LoVo (cell line): ENCODE measurements around the gene PRELP.
"Not testable (repeated sequence)": the region's sequence is repeated elsewhere in the genome, so short reads cannot be mapped to it uniquely, and the experiment has no call there.

Experiments
- DNase-seq: peaks from one replicate; pipeline ENCODE4 v3.0.0-alpha.2; 2016; ENCODE audit warnings: low spot score

Gene PRELP

DNA sequence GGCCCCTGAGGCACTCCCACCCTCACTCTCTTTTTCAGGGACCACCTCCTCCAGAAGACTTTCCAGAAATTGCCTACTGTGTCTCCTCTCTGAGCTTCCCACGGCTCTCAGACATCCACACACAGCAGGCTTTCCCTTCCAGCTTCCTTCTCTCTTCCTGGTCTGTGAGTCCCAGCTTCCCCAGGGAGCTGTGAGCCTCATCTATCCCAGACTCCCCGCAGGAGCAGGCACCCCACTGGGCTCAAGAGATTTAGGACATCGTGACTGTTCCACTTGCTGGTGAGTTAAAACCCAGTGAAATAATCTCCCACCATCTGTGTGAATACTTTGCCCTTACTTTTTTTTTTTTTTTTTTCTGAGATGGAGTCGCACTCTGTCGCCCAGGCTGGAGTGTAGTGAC is 22.0 kb upstream of the PRELP start:
- no peak for DNase-seq

DNA sequence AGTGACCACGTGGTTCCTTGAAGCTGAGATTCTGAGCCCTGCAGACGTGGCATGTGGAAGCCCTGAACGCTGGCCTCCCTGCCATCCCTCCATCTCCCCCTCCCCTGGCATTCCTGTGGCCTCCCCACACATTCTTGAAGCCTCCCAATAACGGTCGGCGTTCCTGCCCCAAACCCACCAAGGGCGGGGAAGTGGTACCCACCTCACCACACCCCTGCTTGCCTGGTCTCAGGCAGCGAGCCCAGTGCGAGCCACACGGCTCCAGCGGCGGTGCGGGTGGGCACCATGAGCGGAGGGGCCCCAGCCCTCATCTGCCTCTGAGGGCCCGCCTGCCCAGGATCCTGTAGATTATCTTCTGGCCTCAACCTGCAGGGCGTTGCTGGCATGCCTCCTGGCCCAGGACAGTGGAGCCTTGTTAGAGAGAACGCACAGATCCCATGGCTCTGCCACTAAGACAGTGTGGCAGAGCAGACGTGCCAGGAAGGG is 20.6 kb upstream of the PRELP start:
- DNase-seq, result no peak

GRCh38 chr1:203455706-203456105 is 19.9 kb upstream of the PRELP start:
- no peak for DNase-seq

- no peak for DNase-seq
These were observed 19.0 kb upstream of the PRELP start for GRCh38 chr1:203456577-203456976.

- no peak for DNase-seq
These were observed 17.5 kb upstream of the PRELP start for GRCh38 chr1:203458078-203458477.

- no peak for DNase-seq
These were observed 15.9 kb upstream of the PRELP start for GRCh38 chr1:203459671-203460201.

GRCh38 chr1:203461717-203462116 is 13.9 kb upstream of the PRELP start:
- no peak for DNase-seq

DNA sequence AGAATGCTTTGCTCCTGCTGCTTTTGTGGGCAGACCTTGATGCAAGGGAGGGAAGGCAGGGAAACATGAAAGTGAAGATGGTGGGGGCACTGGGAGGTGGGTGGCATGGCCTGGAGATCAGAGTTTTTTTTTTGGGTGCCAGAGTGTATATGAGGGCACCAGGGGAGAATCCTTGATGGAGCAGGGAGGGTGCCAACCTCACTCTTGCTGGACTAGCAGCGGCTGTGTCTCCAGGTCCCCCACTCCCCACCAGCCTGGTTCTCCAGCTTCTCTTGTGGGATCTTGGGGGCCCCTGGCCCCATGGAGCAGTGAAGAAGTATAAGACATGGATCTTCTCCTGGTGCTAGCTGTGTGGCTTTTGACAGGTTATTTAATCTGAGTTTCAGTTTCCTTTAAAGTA is 13.5 kb upstream of the PRELP start:
- DNase-seq, result no peak

DNA sequence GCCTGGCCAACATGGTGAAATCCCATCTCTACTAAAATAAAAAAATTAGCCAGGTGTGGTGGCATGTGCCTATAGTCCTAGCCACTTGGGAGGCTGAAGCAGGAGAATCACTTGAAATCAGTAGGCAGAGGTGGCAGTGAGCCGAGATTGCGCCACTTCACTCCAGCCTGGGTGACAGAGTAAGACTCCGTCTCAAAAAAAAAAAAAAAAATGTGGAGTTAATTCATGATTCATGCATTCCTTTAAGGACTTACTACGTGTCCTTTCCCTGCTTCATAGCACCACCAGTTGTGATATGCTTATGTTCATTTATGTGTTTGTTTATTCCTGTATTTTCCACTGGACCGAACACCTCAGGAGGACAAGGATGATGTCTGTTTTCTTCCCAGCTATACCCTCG is 12.7 kb upstream of the PRELP start:
- no peak for DNase-seq

DNA sequence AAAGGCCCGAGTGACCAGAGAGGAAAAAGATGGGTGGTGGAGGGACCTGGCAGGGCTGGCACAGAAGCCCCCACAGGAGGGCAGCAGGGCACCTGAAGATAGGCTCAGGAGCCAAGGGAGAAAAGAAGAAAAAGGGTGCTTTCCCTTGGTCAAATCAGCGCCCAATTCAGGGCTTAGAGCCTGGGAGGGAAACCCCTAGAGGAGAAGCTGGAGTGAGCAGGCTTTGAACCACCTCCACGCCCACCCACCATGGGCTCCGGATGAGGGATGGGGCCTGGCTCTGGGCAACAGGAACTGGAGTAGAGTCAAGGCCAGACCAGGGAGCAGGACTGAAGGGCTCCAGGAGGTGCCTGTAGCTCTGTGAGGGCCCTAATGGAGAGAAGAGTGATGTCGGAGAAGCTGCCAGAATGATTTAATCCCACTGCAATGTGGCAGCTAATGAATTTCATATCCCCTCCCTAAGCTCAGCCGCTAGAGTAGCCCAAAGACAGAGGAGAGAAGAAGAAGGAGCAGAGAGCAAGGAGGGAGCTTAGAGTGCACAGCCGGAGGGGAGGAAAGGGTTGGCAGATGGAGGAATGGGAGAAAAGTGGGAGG is 12.0 kb upstream of the PRELP start:
- DNase-seq, result no peak

DNA sequence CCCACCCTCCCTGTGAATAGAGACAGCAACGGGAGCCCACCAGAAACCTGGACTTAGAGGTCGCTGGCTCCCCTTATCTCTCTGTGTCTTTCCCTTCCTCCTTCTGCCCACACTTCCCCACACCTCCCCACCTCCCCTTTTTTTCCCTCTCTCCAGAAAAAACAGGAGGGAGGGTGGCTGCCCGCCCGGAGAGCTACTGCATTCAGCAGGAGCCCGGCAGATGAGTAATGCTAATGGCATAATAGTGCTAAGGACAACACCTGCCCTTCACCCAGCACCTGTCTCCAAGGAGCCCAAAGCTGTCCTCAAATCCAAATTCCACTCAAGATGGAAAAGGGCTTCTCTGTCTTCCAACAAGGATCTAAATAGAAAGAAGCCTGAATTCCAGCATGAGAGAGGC is 11.4 kb upstream of the PRELP start:
- DNase-seq, result no peak

DNA sequence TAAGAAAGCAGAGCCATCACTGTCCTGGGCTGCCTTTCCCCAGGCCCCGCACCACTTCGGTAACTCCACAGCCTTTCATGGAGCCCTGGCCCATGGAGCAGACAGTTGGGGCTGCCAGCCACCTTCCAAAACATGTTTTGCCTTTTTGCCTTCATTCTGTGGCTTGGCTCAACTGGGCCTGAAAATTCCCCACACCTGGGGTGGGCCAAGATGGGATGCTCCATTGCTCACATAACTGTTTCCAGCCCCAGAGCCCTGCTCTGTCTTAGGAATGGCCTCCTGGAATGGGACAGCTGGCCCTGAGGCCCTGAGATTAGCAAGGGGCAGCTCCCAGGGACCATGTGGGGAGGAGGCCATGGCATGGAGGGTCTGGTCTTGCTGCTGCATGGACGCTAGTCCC is 10.9 kb upstream of the PRELP start:
- DNase-seq, result no peak

GRCh38 chr1:203465146-203465798 is 10.3 kb upstream of the PRELP start:
- no peak for DNase-seq

GRCh38 chr1:203465948-203466347 is 9.7 kb upstream of the PRELP start:
- no peak for DNase-seq

DNA sequence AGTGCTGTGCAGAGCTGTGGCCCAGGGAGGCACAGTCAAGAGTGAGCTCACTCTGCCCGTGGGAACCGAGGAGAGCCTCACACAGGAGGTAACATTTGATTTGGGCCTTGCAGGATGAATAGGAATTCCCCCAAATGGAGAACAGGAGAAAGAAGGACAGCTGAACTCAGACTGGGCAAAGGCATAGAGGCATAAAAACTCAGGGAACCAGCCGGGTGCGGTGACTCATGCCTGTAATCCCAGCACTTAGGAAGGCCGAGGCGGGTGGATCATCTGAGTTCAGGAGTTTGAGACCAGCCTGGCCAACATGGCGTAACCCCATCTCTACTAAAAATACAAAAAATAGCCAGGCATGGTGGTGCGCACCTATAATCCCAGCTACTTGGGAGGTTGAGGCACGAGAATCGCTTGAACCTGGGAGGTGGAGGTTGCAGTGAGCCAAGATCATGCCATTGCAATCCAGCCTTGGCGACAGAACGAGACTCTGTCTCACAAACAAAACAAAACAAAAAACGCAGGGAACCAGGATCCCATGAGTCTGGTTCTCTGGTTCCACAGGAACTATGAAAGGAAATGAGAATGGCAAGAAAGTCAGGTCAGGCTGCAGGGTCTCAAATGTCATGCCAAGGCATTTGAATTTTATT is 8.6 kb upstream of the PRELP start:
- DNase-seq, result not testable (repeated sequence)

- no peak for DNase-seq
These were observed 8.1 kb upstream of the PRELP start for GRCh38 chr1:203467550-203467921.

GRCh38 chr1:203468326-203468725 is 7.3 kb upstream of the PRELP start:
- DNase-seq, result no peak

DNA sequence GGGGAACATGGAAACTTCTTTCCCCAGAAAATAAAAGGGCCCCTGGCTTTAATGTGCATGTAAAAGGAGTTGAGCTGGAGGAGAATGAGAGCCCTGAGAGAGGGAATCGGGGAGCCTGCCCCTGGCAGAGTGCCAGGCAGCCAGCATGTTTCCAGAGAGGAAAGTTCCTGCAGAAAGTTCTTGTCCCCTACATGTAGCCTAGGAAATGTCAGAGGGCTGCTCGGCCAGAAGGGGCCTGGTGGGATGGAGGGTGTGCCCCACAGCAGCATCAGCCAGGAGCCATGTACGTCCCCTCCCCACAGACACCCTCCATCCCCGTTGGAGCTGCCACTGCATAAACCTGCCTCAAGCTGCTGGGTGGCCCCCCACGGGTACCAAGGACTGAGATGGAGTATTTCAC is 5.4 kb upstream of the PRELP start:
- no peak for DNase-seq

- no peak for DNase-seq
These were observed 3.8 kb upstream of the PRELP start for GRCh38 chr1:203471841-203472240.

- DNase-seq, result no peak
These were observed 2.3 kb upstream of the PRELP start for GRCh38 chr1:203473281-203473680.

DNA sequence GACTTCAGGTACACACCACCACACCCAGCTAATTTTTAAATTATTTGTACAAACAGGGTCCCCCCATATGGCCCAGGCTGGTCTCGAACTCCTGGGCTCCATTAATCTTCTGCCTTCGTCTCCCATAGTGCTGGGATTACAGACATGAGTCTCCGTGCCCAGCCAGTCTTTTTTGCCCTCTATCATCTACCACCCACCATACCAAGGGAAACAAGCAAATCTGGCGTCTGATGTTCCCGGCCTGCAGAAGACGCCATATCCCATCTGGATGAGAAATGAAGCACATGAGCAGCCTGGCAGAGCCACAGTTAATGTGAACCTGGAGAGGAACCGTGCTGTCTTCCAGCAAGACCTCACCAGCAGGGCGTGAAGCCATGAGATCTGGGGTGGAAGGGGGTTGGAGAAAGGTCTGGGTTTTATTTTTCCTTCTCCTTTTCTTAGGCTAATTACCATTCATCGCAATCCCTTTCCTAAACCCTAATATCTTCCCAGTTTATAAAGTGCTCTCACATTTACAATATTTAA is 1.8 kb upstream of the PRELP start:
- no peak for DNase-seq

DNA sequence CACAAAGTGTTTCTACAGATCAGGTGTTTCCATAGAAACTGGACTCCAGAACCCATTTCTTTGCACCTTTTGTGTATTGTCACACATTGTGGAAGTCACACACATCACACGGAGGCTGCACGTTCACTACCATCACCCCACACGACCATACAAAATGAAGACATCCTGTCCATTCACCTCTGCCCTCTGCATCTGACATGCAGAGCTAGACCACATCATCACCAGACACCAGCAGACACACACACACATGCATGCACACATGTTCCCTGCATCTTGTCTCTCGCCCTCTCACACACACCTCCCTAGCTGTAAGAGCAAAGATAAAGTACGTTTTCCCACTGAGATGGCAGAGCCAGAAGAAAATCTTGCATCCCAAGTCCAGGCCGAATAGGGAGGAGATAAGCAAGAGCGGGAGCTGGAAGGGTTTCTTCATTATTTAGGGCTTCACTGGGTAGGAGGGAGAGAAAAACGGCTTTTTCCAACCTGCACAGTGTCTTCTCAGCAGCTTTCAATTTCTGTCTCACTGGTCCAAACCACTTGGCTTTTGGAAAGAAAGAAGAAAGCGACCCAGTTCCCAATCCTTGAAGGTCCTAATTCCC is 709 bp downstream of the PRELP start:
- no peak for DNase-seq

DNA sequence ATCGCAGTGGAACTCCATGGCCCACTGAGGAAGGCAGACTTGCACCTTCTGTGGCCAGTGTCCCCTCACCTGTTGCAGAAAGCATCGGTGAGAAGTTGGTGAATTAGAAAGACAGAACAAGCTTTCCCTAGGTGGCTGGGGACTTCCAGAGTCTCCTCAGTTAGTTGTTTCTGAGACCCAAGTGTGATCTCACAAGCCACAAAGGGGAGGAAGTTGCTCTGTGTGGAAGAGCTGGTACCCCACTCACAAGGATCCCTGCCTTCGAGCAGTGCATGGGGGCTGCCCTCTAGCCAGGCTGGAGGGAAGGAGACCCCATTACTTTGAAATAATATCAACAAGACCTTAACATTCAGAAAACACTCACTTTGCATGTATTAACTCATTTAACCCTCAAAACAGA is 2.1 kb downstream of the PRELP start:
- no peak for DNase-seq
